ENCODE measurements around the gene POFUT2. TPM values are rescaled to one million over a fixed set of nuclear protein-coding genes. Genes with fewer than 3 reads are reported as not detected.

POFUT2 gene
- total RNA-seq, 1 experiment from 2014 or later: 31.9 TPM

DNA sequence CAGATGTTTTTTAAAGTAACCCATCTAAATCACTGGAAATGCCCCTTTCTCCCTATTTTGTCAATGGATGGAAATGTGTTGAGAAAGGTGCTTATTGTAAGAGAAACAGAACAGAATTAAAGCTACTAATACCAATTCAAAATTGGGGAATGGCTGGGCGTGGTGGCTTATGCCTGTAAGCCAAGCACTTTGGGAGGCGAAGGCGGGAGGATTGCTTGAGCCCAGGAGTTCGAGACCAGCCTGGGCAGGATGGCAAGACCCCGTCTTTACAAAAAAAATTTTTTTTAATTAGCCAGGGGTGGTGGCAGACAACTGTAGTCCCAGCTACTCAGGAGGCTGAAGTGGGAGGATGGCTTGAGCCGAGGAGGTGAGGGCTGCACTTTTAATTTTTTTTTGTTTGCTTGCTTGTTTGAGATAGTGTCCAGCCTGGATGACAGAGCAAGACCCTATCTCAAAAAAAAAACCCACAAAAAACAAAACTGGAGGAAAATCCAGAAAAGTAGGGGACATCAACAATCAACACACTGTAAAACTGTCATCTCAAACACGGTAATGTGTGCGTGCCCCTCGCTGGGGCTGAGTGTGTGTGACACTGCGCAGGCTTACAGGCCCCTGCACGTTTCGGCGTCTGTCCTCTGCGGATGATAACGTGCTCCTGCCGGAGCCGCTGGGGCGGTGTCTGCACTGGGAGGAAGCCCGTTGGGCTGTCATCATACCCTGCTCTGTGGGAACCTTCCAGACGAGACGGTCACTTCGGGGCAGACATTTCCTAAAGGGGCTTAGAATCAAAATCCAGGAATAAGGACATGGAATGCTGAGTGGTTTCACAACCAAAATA, 11.6 kb upstream of the POFUT2 start:
- DNase-seq (ENCODE audit: low spot score): no peak

DNA sequence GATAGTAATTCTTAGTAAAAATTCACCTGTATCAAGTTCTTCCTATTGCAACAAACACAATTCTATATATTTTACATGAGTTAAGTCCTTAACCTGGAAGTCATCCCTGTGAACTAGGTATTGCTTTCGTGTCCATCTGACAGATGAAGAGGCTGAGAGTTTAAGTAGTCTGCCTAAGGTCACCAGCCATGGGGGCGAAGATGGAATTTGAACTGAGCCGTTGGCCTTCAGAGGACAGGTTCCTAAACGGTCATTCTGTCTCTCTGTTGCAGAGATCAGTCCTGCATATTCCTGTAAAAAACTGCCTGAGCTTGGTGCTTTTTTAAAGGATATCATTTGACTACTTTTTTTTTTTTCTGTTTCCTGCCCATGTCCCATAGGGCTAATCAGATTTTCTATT, 10.2 kb upstream of the POFUT2 start:
- DNase-seq (ENCODE audit: low spot score): no peak

GRCh38 chr21:45297329-45297728, 9.6 kb upstream of the POFUT2 start:
- DNase-seq (ENCODE audit: low spot score): no peak

DNA sequence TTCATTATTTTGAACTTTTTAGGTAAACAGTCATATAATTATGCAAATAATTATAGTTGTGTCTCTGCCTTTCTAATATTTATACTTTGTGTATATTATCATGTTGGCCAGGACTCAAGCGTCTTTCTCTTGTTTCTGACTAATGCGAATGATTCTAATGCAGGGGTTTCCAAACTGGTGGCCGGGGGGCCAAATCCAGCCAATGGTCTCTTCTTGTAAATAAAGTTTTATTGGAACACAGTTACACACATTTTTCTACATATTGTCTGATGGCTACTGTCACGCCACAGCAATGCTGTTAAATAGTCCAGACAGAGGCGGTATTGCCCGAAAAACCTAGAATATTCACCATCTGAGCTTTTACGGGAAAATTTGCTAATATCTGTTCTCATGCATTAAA, 8.9 kb upstream of the POFUT2 start:
- no peak for DNase-seq (ENCODE audit: low spot score)

DNA sequence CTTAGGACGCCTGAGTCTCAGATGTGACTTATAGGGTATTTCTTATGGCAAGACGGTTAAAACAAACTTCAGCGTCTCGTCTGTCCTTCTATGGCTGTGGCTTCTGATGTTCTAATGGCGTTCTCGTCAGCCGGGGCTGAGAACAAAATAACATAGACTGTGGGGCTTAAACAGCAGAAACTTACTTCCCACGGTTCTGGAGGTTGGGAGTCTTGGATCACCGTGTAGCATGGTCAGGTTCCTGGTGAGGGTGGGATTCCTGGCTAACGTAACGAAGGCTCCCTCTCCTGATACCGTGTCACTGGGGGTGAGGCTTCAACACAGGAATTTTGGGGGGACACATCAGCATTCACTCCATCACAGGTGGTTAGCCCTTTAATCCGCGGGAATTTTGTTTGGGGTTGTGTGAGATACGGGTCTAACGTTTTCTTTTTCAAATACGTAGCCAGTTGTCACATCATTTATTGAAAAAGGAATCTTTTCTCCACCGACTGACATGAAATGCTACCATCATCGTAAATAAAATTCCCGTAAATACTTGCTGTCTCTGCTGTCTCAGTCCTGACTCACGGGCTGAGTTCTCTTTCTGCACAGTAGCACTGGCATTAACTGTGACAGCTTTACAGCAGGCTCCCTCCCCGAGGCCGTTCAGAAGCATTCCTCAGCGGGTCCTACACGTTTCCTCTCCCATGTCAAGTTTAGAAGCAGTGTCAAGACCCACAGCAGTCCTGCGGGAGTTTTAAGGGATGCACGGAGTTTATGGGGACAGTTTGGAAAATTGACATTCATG, 8.1 kb upstream of the POFUT2 start:
- peak; percentile 94 for DNase-seq (ENCODE audit: low spot score)

GRCh38 chr21:45294509-45295291, 7.0 kb upstream of the POFUT2 start:
- peak; percentile 97 for DNase-seq (ENCODE audit: low spot score)

- no peak for DNase-seq (ENCODE audit: low spot score)
Observed at GRCh38 chr21:45293726-45294401, 6.2 kb upstream of the POFUT2 start.

- peak; percentile 44 for DNase-seq (ENCODE audit: low spot score)
Observed at GRCh38 chr21:45293220-45293725, 5.6 kb upstream of the POFUT2 start.

GRCh38 chr21:45292399-45293219, 4.9 kb upstream of the POFUT2 start:
- DNase-seq (ENCODE audit: low spot score): peak; percentile 86

- DNase-seq (ENCODE audit: low spot score): no peak
Observed at GRCh38 chr21:45291613-45292398, 4.1 kb upstream of the POFUT2 start.

DNA sequence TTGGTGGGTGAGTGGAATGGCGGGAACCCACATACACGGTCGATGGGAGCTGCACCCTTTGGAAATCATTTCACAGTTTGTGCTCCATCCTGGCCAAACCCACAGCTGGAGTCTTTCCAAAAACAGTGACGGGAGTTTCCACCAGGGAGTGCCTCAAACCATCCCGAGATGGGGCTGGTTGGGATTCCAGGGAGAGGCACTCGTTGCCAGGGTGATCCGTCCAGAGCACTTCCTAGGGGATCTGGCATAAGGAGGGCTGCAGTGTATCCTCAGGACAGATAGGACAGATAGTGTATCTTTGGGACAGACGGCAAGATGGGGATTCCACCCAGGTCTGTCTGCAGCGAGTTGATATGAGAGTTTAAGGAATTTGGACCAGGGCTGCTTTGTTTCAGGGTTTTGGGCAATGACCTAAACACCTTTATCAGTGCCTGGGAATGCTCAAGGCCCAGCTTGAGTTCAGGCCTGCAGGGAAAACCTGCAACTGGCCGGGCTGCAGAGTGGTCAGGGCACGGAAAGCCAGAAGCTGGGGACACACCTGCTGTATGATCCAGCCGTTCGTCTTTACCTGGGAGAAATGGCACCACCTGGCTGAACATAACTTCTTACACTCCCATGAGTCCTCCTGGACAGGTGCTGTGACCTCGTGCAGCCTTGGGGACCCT, 3.4 kb upstream of the POFUT2 start:
- DNase-seq (ENCODE audit: low spot score): peak; percentile 84

DNA sequence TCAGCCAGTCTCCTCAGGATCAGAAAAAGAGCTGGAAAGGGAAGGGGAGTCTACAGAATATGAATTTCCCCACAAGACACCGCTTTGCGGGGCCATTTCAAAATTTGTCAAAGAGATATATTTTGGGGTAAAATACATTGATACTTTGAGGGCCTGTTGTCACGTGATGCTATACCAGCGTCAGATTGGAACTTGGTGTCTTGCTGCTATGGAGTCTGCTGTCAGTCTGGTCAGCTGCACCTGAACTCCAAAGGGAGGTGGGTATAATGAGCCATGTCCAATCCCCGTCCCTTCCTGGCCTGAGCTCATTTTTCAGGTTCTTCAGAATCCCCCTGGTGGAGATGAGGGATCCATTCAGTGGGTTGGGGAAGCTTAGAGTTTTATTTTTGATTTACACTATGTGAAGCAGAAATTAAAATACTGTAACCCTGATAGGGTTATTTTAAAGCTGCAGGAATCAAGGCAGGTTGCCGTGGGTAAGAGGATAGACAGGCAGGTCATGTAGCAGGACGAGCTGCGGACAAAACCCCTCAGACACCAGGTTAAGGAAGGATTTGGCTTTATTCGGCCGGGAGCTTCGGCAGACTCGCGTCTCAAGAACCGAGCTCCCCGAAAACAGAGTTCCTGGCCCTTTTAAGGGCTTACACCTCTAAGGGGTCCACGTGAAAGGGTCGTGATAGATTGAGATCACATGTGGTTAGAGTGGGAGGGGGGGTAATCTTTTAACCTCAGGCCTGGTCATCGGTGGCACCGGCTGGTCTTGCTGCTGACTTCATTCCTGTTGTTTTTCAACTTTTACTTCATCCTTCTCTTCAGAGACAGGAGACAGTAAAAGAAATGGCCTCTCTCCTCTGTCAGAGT, 2.2 kb upstream of the POFUT2 start:
- no peak for DNase-seq (ENCODE audit: low spot score)

DNA sequence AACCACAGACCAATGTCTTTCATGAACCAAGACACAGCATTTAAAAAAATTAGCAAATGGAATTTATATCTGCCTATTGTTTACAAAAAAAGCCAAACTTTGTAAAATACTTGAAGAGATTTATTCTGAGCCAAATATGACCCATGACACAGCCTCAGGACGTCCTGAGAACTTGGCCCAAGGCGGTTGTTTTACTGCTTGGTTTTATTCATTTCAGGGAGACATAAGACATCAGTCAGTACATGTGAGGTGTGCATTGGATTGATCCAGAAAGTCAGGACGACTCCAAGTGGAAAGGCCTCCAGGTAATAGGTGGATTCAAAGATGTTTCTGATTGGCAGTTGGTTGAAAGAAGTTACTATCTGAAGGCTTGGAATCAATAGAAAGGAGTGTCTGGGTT, 1.4 kb upstream of the POFUT2 start:
- no peak for DNase-seq (ENCODE audit: low spot score)

DNA sequence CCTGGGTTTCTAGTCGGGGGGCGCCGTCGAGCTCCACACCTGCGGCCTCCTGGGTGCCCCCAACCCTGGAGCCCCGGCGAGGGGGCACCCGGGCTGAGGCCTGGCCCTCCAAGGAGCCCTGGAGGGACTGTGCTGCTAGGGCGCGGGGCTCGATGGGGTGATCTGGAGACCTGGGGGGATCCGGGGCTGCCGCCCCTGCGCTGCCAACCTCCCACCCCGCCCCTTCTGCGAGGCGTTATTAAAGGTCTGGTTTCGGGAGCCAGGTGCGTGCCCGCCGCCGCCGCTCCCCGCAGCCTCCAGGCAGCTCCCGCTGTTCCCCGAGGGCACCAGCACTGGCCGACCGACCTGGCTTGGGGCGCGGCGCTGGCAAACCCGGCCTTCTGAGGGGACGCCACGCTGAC, 746 bp upstream of the POFUT2 start:
- no peak for DNase-seq (ENCODE audit: low spot score)

GRCh38 chr21:45286671-45287437, 841 bp downstream of the POFUT2 start:
- no peak for DNase-seq (ENCODE audit: low spot score)

DNA sequence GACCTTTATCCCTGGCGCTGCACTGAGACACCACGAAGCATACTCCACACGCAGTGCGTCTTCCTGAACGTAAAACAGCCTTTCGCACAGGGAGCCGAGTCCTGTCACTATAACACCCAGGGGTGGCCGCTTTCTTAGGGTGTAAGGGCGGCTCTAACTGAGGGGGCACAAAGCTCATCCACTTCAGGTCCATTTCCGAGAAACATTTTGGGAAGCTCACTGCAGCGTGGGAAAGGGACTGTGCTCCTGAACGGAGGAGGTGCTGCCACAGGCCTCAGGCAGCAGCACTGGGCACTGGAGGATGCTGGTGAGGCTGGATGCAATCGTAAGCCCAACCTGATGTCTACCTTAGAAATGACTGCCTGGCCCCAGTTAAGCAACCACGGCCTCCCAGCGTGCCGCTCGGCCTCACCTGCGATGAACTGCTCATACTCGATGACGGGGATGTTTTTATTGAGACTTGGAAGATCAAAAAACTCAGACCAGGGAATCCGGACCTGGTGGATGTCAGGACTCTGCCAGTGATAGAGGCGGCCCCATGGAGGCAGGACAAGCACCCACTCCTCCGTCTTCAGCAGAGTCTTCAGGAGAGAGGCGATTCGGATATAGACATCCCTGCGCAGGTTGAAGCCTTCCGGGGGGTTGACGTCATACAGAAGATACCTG, 2.3 kb downstream of the POFUT2 start:
- DNase-seq (ENCODE audit: low spot score): no peak

DNA sequence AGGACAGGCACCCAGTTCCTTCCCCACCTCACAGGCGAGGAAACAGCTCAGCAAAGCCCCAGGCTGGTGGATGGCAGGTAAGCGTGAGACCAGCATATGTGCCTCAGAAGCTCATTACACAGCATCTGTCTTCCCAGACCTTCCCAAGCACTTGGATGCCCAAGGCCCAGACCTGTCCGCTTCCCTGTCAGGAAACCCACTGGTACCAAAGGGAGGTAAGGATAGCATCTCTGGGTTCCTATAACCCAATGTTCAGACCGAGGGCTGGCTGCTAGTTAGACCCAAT, 3.3 kb downstream of the POFUT2 start:
- no peak for DNase-seq (ENCODE audit: low spot score)

Data from A172 (cell line).